GM19035 (cell line): Measurements from ENCODE around the gene MYBPC2.

ENCODE experiments used
- ATAC-seq: cut with Tn5 transposase; IDR thresholded peaks from one replicate; pipeline ENCODE4 v1.9.1; 2021; ENCODE audit not compliant: unreplicated experiment

MYBPC2 gene

GRCh38 chr19:50513746-50514345, 81.2 kb downstream of the MYBPC2 start, which contains the start of gene ASPDH:
TSS of gene ASPDH (minus strand) at chr19:50513913. CDS start at chr19:50513823, 90 bp downstream.
- ATAC-seq = no peak

- ATAC-seq = no peak
Observed at GRCh38 chr19:50514346-50515167, 81.9 kb downstream of the MYBPC2 start.

DNA sequence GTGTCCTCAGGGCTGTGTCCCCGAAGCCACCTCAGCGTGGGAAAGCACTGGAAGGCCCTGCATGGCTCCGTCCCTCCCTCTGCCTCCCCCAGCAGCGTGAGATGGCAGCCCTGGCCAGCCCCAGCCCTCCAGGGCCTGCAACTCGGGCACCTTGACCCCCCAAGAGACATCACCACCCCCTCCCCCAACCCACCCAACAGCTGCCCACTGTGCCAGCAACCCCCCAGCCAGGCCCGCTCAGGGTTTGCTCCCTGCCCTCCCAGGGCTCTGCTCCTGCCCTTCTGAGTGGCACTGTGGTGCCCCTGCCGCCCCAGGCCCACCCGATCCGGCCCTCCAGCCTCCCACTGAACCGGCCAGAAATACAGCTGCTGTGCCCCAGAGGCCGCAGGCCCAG, 82.5 kb downstream of the MYBPC2 start:
- no peak for ATAC-seq
